ENCODE results near the gene TDRD3.

The TDRD3 gene

DNA sequence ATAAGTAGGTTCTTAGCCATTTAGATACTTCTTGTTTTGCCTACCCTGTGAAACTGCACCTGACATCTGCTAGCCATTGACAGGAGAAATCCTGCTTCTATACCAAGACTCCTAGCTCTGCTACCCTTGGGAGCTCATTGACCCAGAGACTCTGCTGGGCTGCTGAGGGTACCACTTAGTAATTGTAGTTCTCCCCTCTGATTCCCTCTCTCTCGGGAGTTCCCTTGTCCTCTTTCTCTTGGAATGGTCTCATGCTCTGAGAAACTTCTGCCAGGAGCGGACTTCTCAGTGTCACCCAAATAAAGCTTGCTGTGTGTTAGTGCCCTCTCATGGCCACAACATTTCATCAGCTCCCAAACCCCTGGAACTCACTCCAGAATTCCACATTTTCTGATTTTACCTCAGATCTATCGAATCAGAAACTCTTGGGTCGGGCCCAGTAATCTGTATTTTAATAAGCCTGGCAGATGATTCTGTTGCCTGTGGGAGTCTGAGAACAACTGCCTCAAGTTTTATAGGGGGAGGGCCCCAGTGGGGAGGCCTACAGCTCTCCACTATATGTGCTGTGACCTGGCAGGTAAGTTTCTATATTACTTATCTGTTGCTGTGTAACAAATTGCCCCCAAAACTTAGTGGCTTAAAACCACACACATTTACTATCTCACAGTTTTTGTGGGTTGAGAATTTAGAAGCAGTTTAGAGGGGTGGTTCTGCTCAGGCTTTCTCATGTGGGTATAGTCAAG is 221.1 kb downstream of the TDRD3 start:
- no peak overlapping the region for H3K27ac ChIP-seq
- TF ChIP-seq ZFX (IDR thresholded peaks at IDR 0.05; ENCODE audit: borderline replicate concordance) (no peak), CTCF (IDR thresholded peaks at IDR 0.05) (no peak; the same call in 1 of the 2 replicates)

- no peak for TF ChIP-seq CTCF (IDR thresholded peaks at IDR 0.05)
- TF ChIP-seq ZFX (IDR thresholded peaks at IDR 0.05; ENCODE audit: borderline replicate concordance) = no peak
- no peak overlapping the region for H3K27ac ChIP-seq
These were observed 222.4 kb downstream of the TDRD3 start for GRCh38 chr13:60619461-60619860.

DNA sequence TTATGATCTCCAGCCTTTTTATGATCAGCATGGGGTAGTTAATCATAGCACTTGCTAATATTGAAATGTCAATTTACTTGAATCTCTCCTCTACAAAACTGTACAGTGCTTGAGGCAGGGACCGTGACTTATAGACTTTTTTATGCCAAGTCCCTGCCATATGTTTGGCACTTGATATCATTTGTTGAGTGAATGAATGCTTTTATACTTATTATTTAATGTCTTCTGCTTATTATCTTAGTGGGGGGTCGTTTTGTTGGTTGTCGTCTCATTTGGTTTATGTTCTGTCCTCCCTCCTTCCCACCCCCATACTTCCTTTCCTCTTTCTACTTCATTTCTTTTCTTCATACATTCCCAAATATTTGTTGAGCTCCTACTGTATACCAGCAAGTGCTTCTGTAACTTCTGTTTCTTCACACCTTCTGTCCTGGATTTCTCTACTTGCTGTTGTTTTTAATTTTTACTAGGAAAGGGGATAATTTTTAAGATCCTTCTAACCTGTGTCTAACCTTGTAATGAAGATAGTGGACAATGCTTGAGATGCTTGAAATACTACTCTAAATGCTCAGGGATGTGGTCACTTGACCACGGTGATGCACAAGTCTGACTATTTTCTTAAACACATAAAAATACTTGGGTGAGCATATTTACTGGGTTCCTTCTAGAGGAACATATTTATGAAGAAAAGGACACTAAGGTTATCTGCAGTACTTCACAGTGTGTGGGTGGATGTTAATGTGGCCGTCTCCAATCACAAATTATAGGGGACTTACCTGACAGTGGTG is 223.8 kb downstream of the TDRD3 start:
- H3K27ac ChIP-seq = no peak overlapping the region
- TF ChIP-seq ZFX (IDR thresholded peaks at IDR 0.05; ENCODE audit: borderline replicate concordance) (no peak), CTCF (IDR thresholded peaks at IDR 0.05) (no peak)

DNA sequence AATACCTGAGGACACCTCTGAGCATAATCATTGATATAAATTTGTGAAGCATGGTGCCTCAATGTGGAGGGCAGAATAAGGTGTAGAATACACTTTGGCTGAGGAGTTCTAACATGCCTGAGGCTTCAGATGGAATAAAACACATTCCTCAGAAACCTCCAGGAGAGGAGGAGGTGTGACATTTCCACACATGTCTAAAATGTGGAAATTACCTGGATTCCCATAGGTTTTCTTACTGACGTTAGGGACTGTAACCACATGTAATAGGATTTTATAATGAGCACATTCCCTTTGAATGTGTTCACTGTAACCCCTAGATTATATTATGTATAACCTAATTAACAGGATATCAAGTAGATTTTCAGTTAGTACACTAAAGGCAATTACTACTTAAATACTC is 226.1 kb downstream of the TDRD3 start:
- H3K27ac ChIP-seq = no peak overlapping the region
- no peak for TF ChIP-seq CTCF (IDR thresholded peaks at IDR 0.05)
- no peak for TF ChIP-seq ZFX (IDR thresholded peaks at IDR 0.05; ENCODE audit: borderline replicate concordance)

Data from 22Rv1 (cell line).